Measurements from ENCODE around the gene ANLN. TPM values are rescaled to one million over a fixed set of nuclear protein-coding genes. Genes with fewer than 3 reads are reported as not detected.
"Not testable (repeated sequence)": the region's sequence is repeated elsewhere in the genome, so short reads cannot be mapped to it uniquely, and the experiment has no call there.

Gene ANLN
- total RNA-seq, 2 donors from 2014 or later: 31.1 to 67.0 TPM

GRCh38 chr7:36496576-36496975 lies 106.9 kb downstream of the ANLN start:
- Mint-ChIP-seq H3K4me1 (ENCODE audit: low read depth in 2 of 2) (peaks cover 5 to 10% of the 10 kb centered on the region in 2 donors), H3K36me3 (no peaks in the 10 kb centered on the region), H3K27ac (peak overlapping the region in 1 of 2 donors; percentile 29), H3K4me3 (no peak overlapping the region), H3K27me3 (peaks cover 7 to 8% of the 10 kb centered on the region in 2 donors), H3K9me3 (no peaks in the 10 kb centered on the region)
- DNase-seq (ENCODE audit: low spot score): no peak
- ATAC-seq: no peak

GRCh38 chr7:36497176-36497575 lies 107.5 kb downstream of the ANLN start:
- Mint-ChIP-seq H3K27ac (peak overlapping the region in 1 of 2 donors; percentile 29), H3K4me1 (ENCODE audit: low read depth in 2 of 2) (peaks cover 5 to 10% of the 10 kb centered on the region in 2 donors)
- H3K9me3 Mint-ChIP-seq; H3K27me3 Mint-ChIP-seq; H3K4me3 Mint-ChIP-seq; DNase-seq (ENCODE audit: low spot score); H3K36me3 Mint-ChIP-seq; ATAC-seq: not testable (repeated sequence)

- H3K27me3 Mint-ChIP-seq: peaks cover 7 to 8% of the 10 kb centered on the region in 2 donors
- no peaks in the 10 kb centered on the region for H3K9me3 Mint-ChIP-seq
- DNase-seq (ENCODE audit: low spot score) (no peak), ATAC-seq (no peak)
- peak overlapping the region in 1 of 2 donors; percentile 15 for H3K27ac Mint-ChIP-seq
- no peak overlapping the region for H3K4me3 Mint-ChIP-seq
- H3K36me3 Mint-ChIP-seq: no peaks in the 10 kb centered on the region
- peaks cover 5 to 10% of the 10 kb centered on the region in 2 donors for H3K4me1 Mint-ChIP-seq (ENCODE audit: low read depth in 2 of 2)
Observed at GRCh38 chr7:36497775-36498174, 108.1 kb downstream of the ANLN start.

Other genes with a start within 250 kb of the ANLN start
- gene EEPD1, start 236.6 kb upstream of the ANLN start, total RNA-seq: 1 to 10 TPM in 1 of 2 donors, under 1 TPM in 1; 0.26 to 1.5 TPM